H9 (cell line): ENCODE data around the gene ETV7. TPM values are rescaled to one million over a fixed set of nuclear protein-coding genes. Genes with fewer than 3 reads are reported as not detected.

ENCODE experiments used
- DNase-seq: peaks from one replicate; pipeline ENCODE4 v3.0.0-alpha.2; 2017
- H2AFZ ChIP-seq: one replicate; pipeline ENCODE4 v1.6.1; 2013; ENCODE audit warnings: mild to moderate bottlenecking, low read length, control low read depth, moderate library complexity
- H2AK5ac ChIP-seq: 2 replicates; pipeline ENCODE4 v1.6.1; 2013; ENCODE audit warnings: low read length, control low read depth, mixed read lengths; ENCODE audit not compliant: insufficient read length
- H2BK120ac ChIP-seq: one replicate; pipeline ENCODE4 v1.6.1; 2013; ENCODE audit warnings: low read depth, mild to moderate bottlenecking, low read length, control low read depth, inconsistent platforms; ENCODE audit not compliant: poor library complexity, severe bottlenecking
- H2BK12ac ChIP-seq: 2 replicates; pipeline ENCODE4 v1.6.1; 2013; ENCODE audit warnings: low read length, control low read depth, mixed read lengths, low read depth; ENCODE audit not compliant: insufficient read length
- H2BK15ac ChIP-seq: 2 replicates; pipeline ENCODE4 v1.6.1; 2013; ENCODE audit warnings: low read depth, low read length, control low read depth
- H2BK20ac ChIP-seq: one replicate; pipeline ENCODE4 v1.6.1; 2013; ENCODE audit warnings: low read depth, mild to moderate bottlenecking, low read length, control low read depth, inconsistent platforms; ENCODE audit not compliant: poor library complexity, severe bottlenecking
- H2BK5ac ChIP-seq: 2 replicates; pipeline ENCODE4 v1.6.1; 2013; ENCODE audit warnings: low read length, control low read depth, mixed read lengths; ENCODE audit not compliant: insufficient read length
- H3K14ac ChIP-seq: 2 replicates; pipeline ENCODE4 v1.6.1; 2013; ENCODE audit warnings: low read length, control low read depth; ENCODE audit not compliant: insufficient read depth
- H3K18ac ChIP-seq: 2 replicates; pipeline ENCODE4 v1.6.1; 2013; ENCODE audit warnings: low read depth, mild to moderate bottlenecking, mixed read lengths, low read length, control low read depth; ENCODE audit not compliant: insufficient read length
- H3K23ac ChIP-seq: 2 replicates; pipeline ENCODE4 v1.6.1; 2013; ENCODE audit warnings: low read length, control low read depth, mixed read lengths, low read depth; ENCODE audit not compliant: insufficient read length
- H3K23me2 ChIP-seq: 2 replicates; pipeline ENCODE4 v1.6.1; 2013; ENCODE audit warnings: low read depth, mild to moderate bottlenecking, mixed read lengths, low read length, control low read depth; ENCODE audit not compliant: insufficient read length, poor library complexity, severe bottlenecking
- H3K27ac ChIP-seq: 2 replicates; pipeline ENCODE4 v1.5.1; 2013; ENCODE audit warnings: low read length, control low read depth, mixed read lengths, low read depth; ENCODE audit not compliant: insufficient read length
- H3K27me3 ChIP-seq: 2 replicates; pipeline ENCODE4 v1.6.1; 2013; ENCODE audit warnings: low read length, control low read depth, inconsistent platforms; ENCODE audit not compliant: insufficient read depth
- H3K4ac ChIP-seq: 2 replicates; pipeline ENCODE4 v1.6.1; 2013; ENCODE audit warnings: low read depth, mild to moderate bottlenecking, control low read depth, inconsistent platforms, low read length, moderate library complexity
- H3K4me1 ChIP-seq: 2 replicates; pipeline ENCODE4 v1.6.1; 2013; ENCODE audit warnings: low read length, control low read depth, inconsistent platforms; ENCODE audit not compliant: insufficient read depth
- H3K4me2 ChIP-seq: 2 replicates; pipeline ENCODE4 v1.6.1; 2013; ENCODE audit warnings: low read length, control low read depth, mixed read lengths; ENCODE audit not compliant: insufficient read length, insufficient read depth
- H3K56ac ChIP-seq: 2 replicates; pipeline ENCODE4 v1.6.1; 2013; ENCODE audit warnings: low read depth, mild to moderate bottlenecking, mixed read lengths, low read length, control low read depth; ENCODE audit not compliant: insufficient read length
- H3K79me1 ChIP-seq: 2 replicates; pipeline ENCODE4 v1.6.1; 2013; ENCODE audit warnings: low read depth, mild to moderate bottlenecking, moderate library complexity, low read length, control low read depth, inconsistent platforms; ENCODE audit not compliant: insufficient read depth, poor library complexity, severe bottlenecking
- H3K79me2 ChIP-seq: 2 replicates; pipeline ENCODE4 v1.6.1; 2013; ENCODE audit warnings: low read length, control low read depth, inconsistent platforms; ENCODE audit not compliant: insufficient read depth
- H3K9ac ChIP-seq: 2 replicates; pipeline ENCODE4 v1.6.1; 2013; ENCODE audit warnings: low read length, control low read depth, mixed read lengths; ENCODE audit not compliant: insufficient read length; ENCODE audit errors: extremely low read depth
- H3K9me3 ChIP-seq: one replicate; pipeline ENCODE4 v1.6.1; 2013; ENCODE audit warnings: low read depth, low read length, inconsistent platforms; ENCODE audit not compliant: control insufficient read depth
- H3T11ph ChIP-seq: one replicate; pipeline ENCODE4 v1.6.1; 2013; ENCODE audit warnings: mild to moderate bottlenecking, low read length, control low read depth, inconsistent platforms
- H4K20me1 ChIP-seq: one replicate; pipeline ENCODE4 v1.6.1; 2013; ENCODE audit not compliant: control insufficient read depth, insufficient read length, insufficient read depth
- H4K5ac ChIP-seq: 2 replicates; pipeline ENCODE4 v1.6.1; 2013; ENCODE audit warnings: low read depth, mild to moderate bottlenecking, mixed read lengths, low read length, control low read depth; ENCODE audit not compliant: insufficient read length
- H4K8ac ChIP-seq: replicated peaks from 2 replicates; pipeline ENCODE4 v1.6.1; 2013; ENCODE audit warnings: low read length, control low read depth, mixed read lengths, low read depth; ENCODE audit not compliant: insufficient read length
- H4K91ac ChIP-seq: 2 replicates; pipeline ENCODE4 v1.6.1; 2013; ENCODE audit warnings: low read depth, mild to moderate bottlenecking, moderate library complexity, mixed read lengths, low read length, control low read depth; ENCODE audit not compliant: insufficient read length
- H3K27ac Mint-ChIP-seq, 3 experiments: 2 replicates in 2 of 3; 3 replicates in 1 of 3; pipeline ENCODE4 v1.8.0; 2020 to 2021; ENCODE audit warnings: mixed read lengths in 3 of 3, mild to moderate bottlenecking in 1 of 3, moderate library complexity in 1 of 3
- H3K27me3 Mint-ChIP-seq: 2 replicates; pipeline ENCODE4 v1.8.0; 2021; ENCODE audit warnings: low read depth, mild to moderate bottlenecking, moderate library complexity, mixed read lengths
- H3K36me3 Mint-ChIP-seq, 3 experiments: 2 replicates in 2 of 3; 3 replicates in 1 of 3; pipeline ENCODE4 v1.8.0; 2020 to 2021; ENCODE audit warnings: low read depth in 3 of 3, mixed read lengths in 3 of 3; ENCODE audit not compliant: insufficient read depth in 1 of 3
- H3K4me1 Mint-ChIP-seq, 2 experiments: 2 replicates each; pipeline ENCODE4 v1.8.0; 2020; ENCODE audit warnings: mixed read lengths in 2 of 2
- H3K4me3 Mint-ChIP-seq, 2 experiments: 2 replicates in 1 of 2; 3 replicates in 1 of 2; pipeline ENCODE4 v1.8.0; 2020 to 2021; ENCODE audit warnings: mild to moderate bottlenecking in 2 of 2, mixed read lengths in 2 of 2, moderate library complexity in 1 of 2
- H3K9me3 Mint-ChIP-seq, 2 experiments: 2 replicates in 1 of 2; 3 replicates in 1 of 2; pipeline ENCODE4 v1.8.0; 2020; ENCODE audit warnings: mild to moderate bottlenecking in 2 of 2, mixed read lengths in 2 of 2, moderate library complexity in 1 of 2
- WGBS: extraction: QIAGEN DNeasy Blood & Tissue Kit; methylation state at CpG from one replicate; pipeline ENCODE4 v1.1.7; 2013; ENCODE audit warnings: missing lambda C conversion rate, low lambda C conversion rate, mixed read lengths; ENCODE audit not compliant: insufficient read length; ENCODE audit errors: extremely low coverage; 5-methylcytosine and 5-hydroxymethylcytosine counted together
- total RNA-seq: library from RNA; stranded (reverse); gene quantifications from 2 replicates; pipeline ENCODE4 v1.2.1, GENCODE V29; 2021
- TF ChIP-seq, protein P1 (sequence below): fragments of 200-600 bp; sonication (generic); conservative IDR thresholded peaks from 3 replicates; pipeline ENCODE4 v1.8.0; 2021; ENCODE audit warnings: antibody characterized with exemption, mild to moderate bottlenecking

Gene ETV7
- total RNA-seq, 1 experiment from 2014 or later = 0.92 TPM

GRCh38 chr6:36431197-36431596 is 43.7 kb upstream of the ETV7 start:
- Histone ChIP-seq H3K56ac (no peak overlapping the region), H2AFZ (no peak overlapping the region), H3K4me1 (no peaks in the 10 kb centered on the region), H3K9me3 (no peaks in the 10 kb centered on the region), H2BK15ac (no peak overlapping the region), H2BK12ac (no peak overlapping the region), H3K79me2 (no peaks in the 10 kb centered on the region), H2AK5ac (no peak overlapping the region), H3K14ac (no peak overlapping the region), H2BK120ac (no peak overlapping the region), H4K5ac (no peak overlapping the region), H3K9ac (no peak overlapping the region), H3K27me3 (no peaks in the 10 kb centered on the region), H4K91ac (no peak overlapping the region), H2BK20ac (no peak overlapping the region), H3K4me2 (no peak overlapping the region), H3K4ac (no peak overlapping the region), H3K18ac (no peak overlapping the region), H4K8ac (no peak overlapping the region), H3K79me1 (no peaks in the 10 kb centered on the region), H3K27ac (no peak overlapping the region), H4K20me1 (no peaks in the 10 kb centered on the region), H3T11ph (no peak overlapping the region), H3K23ac (no peak overlapping the region), H2BK5ac (no peak overlapping the region), H3K23me2 (no peaks in the 10 kb centered on the region)
- no peak overlapping the region for H3K4me3 Mint-ChIP-seq
- H3K27me3 Mint-ChIP-seq = no peaks in the 10 kb centered on the region
- TF ChIP-seq, protein P1, sequence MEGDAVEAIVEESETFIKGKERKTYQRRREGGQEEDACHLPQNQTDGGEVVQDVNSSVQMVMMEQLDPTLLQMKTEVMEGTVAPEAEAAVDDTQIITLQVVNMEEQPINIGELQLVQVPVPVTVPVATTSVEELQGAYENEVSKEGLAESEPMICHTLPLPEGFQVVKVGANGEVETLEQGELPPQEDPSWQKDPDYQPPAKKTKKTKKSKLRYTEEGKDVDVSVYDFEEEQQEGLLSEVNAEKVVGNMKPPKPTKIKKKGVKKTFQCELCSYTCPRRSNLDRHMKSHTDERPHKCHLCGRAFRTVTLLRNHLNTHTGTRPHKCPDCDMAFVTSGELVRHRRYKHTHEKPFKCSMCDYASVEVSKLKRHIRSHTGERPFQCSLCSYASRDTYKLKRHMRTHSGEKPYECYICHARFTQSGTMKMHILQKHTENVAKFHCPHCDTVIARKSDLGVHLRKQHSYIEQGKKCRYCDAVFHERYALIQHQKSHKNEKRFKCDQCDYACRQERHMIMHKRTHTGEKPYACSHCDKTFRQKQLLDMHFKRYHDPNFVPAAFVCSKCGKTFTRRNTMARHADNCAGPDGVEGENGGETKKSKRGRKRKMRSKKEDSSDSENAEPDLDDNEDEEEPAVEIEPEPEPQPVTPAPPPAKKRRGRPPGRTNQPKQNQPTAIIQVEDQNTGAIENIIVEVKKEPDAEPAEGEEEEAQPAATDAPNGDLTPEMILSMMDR = no peak
- no peaks in the 10 kb centered on the region for H3K9me3 Mint-ChIP-seq
- DNase-seq = no peak
- no peaks in the 10 kb centered on the region for H3K4me1 Mint-ChIP-seq
- H3K27ac Mint-ChIP-seq = no peak overlapping the region
- H3K36me3 Mint-ChIP-seq = no peaks in the 10 kb centered on the region
- WGBS = no CpG with 5 or more reads among the region's 4 CpGs
